Right lobe of liver (tissue), 6 donors: ENCODE results near the gene ABHD2. TPM values are rescaled to one million over a fixed set of nuclear protein-coding genes. Genes with fewer than 3 reads are reported as not detected.
"Not testable (repeated sequence)": the region's sequence is repeated elsewhere in the genome, so short reads cannot be mapped to it uniquely, and the experiment has no call there.

Experiments used
- ATAC-seq, 4 donors: fragments of 200-7000 bp; cut with Tn5 transposase; one replicate each; pipeline ENCODE4 v1.9.1; 2020; ENCODE audit warnings: mild to moderate bottlenecking in 4 of 4, moderate library complexity in 4 of 4
- DNase-seq, 3 donors: peaks; one replicate each; pipeline ENCODE4 v3.0.0-alpha.2; 2020
- H3K27ac ChIP-seq, 3 donors: fragments of 200-600 bp; one replicate each; pipeline ENCODE4 v1.8.0; 2022
- H3K27me3 ChIP-seq, 2 donors: fragments of 200-600 bp; one replicate each; pipeline ENCODE4 v1.8.0; 2022
- H3K36me3 ChIP-seq, 4 donors: fragments of 200-600 bp; sonication (generic) in 1 of 4; one replicate each; pipeline versions ENCODE4 v1.5.1 to v1.8.0; 2017 to 2022; ENCODE audit warnings: control low read depth in 1 of 4
- H3K4me1 ChIP-seq, 4 donors: fragments of 200-600 bp; sonication (generic) in 1 of 4; one replicate each; pipeline versions ENCODE4 v1.5.1 to v1.8.0; 2017 to 2022; ENCODE audit warnings: control low read depth in 1 of 4
- H3K4me3 ChIP-seq, 3 donors: fragments of 200-600 bp; one replicate each; pipeline ENCODE4 v1.8.0; 2022
- H3K9me3 ChIP-seq, 4 donors: fragments of 200-600 bp; sonication (generic) in 1 of 4; one replicate each; pipeline versions ENCODE4 v1.5.1 to v1.8.0; 2017 to 2022; ENCODE audit warnings: control low read depth in 1 of 4
- POLR2A ChIP-seq: fragments of 450-650 bp; IDR thresholded peaks from one replicate; pipeline ENCODE4 v1.6.1; 2017; ENCODE audit warnings: antibody characterized with exemption, mild to moderate bottlenecking
- WGBS: methylation state at CpG from one replicate; pipeline ENCODE4 v1.1.6; 2018; ENCODE audit warnings: low coverage, low lambda C conversion rate; ENCODE audit not compliant: insufficient coverage; ENCODE audit errors: missing lambda C conversion rate; 5-methylcytosine and 5-hydroxymethylcytosine counted together
- intact Hi-C, 2 donors: fragments of 100-400 bp; cut with DNase I; formaldehyde crosslinking; loops; one replicate each; pipeline versions ENCODE4 v1.11.2 to v1.14.1; 2022
- total RNA-seq, 6 experiments: library from RNA; depleted of rRNA in 2 of 6; stranded (reverse); fragments of >200 nt in 2 of 6; fragmentation: NEBNext Ultra II Directional in 3 of 6; extraction: Animal tissue kit (Norgen Biotek cat#: 25700) in 3 of 6; gene quantifications; one replicate each; pipeline versions ENCODE4 v1.1.0 to v1.2.4, GENCODE V29; 2016 to 2023
- TF ChIP-seq, protein P1 (sequence below), 4 donors: fragments of 200-600 bp in 3 of 4; fragments of 450-650 bp in 1 of 4; IDR thresholded peaks; one replicate each; pipeline versions ENCODE4 v1.5.1 to v1.8.0; 2016 to 2022; ENCODE audit warnings: antibody characterized with exemption in 4 of 4, mild to moderate bottlenecking in 2 of 4
- donor health status: DM: no; HTN: yes; CAD: no.
- donor health status: DM: no; HTN: no; CAD: no.
- donor health status: DM: no; HTN: no; CAD: no.
- donor health status: DM: no; HTN: yes; CAD: no.
- donor health status: DM: no; HTN: yes; CAD: no.

Gene ABHD2
- total RNA-seq, 6 experiments from 2014 or later: 136 to 392 (median 315) TPM

DNA sequence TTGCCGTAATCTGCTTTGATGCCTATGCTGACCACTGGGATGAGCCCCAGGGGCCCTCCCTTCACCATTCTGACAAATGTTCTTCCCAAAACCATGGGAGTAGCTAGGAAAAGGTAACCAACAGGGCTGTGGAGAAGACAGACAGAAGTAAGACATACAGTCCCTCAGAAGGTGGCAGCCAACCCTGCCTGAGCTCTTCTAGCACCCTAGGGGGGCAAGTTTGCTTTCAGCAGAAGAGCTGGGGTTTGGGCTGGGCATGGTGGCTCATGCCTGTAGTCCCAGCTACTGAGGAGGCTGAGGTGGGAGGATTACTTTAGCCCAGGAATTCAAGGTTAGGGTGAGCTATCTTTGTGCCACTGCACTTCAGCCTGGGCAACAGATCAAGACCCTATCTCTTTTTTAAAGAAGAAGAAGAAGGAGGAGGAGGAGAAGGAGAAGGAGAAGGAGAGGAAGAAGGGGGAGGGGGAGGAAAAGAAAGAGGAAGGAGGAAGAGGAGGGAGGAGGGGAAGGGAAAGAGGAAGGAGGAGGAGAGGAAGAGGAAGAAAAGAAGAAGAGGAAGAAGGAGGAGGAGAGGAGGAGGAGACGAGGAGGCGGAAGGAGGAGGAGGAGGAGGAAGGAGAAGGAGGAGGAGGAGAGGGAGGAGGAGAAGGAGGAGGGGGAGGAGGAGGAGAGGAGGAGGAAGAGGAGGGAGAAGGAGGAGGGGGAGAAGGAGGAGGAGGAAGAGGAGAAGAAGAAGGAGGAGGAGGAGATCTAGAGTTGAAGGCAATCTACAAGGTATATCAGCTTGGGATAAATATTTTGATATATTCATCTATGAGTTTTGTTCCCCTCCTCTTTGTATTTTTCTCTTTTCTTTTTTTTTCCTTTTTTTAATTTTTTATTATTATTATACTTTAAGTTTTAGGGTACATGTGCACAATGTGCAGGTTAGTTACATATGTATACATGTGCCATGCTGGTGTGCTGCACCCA is 44.9 kb upstream of the ABHD2 start:
- DNase-seq (no peak), ATAC-seq (no peak)
- no peaks in the 10 kb centered on the region for H3K4me1 ChIP-seq
- 59% methylated on average over 3 of the region's 3 CpGs for WGBS
- intact Hi-C loops: no loop called here
- TF ChIP-seq, protein P1, sequence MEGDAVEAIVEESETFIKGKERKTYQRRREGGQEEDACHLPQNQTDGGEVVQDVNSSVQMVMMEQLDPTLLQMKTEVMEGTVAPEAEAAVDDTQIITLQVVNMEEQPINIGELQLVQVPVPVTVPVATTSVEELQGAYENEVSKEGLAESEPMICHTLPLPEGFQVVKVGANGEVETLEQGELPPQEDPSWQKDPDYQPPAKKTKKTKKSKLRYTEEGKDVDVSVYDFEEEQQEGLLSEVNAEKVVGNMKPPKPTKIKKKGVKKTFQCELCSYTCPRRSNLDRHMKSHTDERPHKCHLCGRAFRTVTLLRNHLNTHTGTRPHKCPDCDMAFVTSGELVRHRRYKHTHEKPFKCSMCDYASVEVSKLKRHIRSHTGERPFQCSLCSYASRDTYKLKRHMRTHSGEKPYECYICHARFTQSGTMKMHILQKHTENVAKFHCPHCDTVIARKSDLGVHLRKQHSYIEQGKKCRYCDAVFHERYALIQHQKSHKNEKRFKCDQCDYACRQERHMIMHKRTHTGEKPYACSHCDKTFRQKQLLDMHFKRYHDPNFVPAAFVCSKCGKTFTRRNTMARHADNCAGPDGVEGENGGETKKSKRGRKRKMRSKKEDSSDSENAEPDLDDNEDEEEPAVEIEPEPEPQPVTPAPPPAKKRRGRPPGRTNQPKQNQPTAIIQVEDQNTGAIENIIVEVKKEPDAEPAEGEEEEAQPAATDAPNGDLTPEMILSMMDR (IDR thresholded peaks at IDR 0.05): no peak
- TF ChIP-seq POLR2A: no peak
- H3K36me3 ChIP-seq: no peaks in the 10 kb centered on the region
- no peak overlapping the region for H3K27ac ChIP-seq
- no peak overlapping the region for H3K4me3 ChIP-seq
- no peaks in the 10 kb centered on the region for H3K27me3 ChIP-seq
- H3K9me3 ChIP-seq: no peaks in the 10 kb centered on the region

DNA sequence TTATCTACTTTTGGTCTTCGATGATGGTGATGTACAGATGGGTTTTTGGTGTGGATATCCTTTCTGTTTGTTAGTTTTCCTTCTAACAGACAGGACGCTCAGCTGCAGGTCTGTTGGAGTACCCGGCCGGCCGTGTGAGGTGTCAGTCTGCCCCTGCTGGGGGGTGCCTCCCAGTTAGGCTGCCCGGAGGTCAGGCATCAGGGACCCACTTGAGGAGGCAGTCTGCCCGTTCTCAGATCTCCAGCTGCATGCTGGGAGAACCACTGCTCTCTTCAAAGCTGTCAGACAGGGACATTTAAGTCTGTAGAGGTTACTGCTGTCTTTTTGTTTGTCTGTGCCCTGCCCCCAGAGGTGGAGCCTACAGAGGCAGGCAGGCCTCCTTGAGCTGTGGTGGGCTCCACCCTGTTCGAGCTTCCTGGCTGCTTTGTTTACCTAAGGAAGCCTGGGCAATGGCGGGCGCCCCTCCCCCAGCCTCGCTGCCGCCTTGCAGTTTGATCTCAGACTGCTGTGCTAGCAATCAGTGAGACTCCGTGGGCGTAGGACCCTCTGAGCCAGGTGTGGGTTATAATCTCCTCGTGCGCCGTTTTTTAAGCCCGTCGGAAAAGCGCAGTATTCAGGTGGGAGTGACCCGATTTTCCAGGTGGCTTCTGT is 39.1 kb upstream of the ABHD2 start:
- H3K9me3 ChIP-seq, ATAC-seq, H3K36me3 ChIP-seq, DNase-seq, H3K27ac ChIP-seq, H3K4me3 ChIP-seq, H3K4me1 ChIP-seq, intact Hi-C loops, H3K27me3 ChIP-seq: not testable (repeated sequence)
- 43% methylated on average over 10 of the region's 21 CpGs for WGBS

DNA sequence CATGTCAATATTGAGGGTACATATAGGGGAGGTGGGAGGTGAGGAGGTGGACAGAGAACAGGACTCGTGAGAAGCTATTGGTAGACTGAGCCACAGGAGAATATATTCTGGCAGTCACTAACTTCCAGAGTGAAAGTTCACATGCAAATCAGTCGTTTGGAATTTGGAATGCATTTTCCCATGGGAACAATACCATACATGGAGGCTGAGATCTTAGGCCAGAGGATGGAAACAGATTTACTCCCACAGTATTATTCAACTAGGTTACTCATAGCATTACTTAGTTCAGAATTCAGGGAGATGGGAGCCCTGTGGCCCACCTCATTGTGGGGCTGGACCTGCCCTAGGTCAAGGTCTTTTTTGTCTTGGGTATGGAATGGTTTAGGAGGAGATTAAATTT is 36.4 kb upstream of the ABHD2 start:
- Histone ChIP-seq H3K9me3 (no peaks in the 10 kb centered on the region), H3K27ac (no peak overlapping the region), H3K4me3 (no peak overlapping the region), H3K4me1 (no peaks in the 10 kb centered on the region), H3K27me3 (no peaks in the 10 kb centered on the region), H3K36me3 (no peaks in the 10 kb centered on the region)
- intact Hi-C loops: loop anchor here in 1 of 2 donors (10.0 kb wide), 1 partner anchor 133 kb away; no protein-coding TSS in a partner anchor
- DNase-seq (no peak), ATAC-seq (no peak)
- TF ChIP-seq, protein P1 (IDR thresholded peaks at IDR 0.05): no peak
- TF ChIP-seq POLR2A: no peak
- WGBS: 56% methylated on average over 1 of the region's 2 CpGs

DNA sequence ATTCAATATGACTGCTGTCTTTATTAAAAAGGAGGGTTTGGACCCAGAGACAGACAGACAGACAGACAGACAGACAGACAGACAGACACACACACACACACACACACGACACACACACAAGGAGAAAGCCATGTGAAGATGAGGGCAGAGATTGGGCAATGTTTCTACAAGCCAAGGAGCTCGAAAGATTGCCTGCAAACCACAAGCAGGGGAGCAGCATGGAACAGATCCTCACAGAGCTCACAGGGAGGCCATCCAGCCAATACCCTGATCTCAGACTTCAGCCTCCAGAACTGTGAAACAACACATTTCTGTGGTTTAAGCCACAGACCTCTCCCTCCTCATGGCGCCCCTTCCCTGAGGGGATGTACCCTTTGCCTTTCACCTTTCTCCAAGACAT is 35.8 kb upstream of the ABHD2 start:
- no peak for TF ChIP-seq POLR2A
- TF ChIP-seq, protein P1 (IDR thresholded peaks at IDR 0.05): no peak
- Histone ChIP-seq H3K27me3 (no peaks in the 10 kb centered on the region), H3K4me1 (no peaks in the 10 kb centered on the region), H3K27ac (no peak overlapping the region), H3K9me3 (no peaks in the 10 kb centered on the region), H3K36me3 (no peaks in the 10 kb centered on the region), H3K4me3 (no peak overlapping the region)
- intact Hi-C loops: loop anchor here in 1 of 2 donors (10.0 kb wide), 1 partner anchor 132 kb away; no protein-coding TSS in a partner anchor
- DNase-seq (no peak), ATAC-seq (no peak)
- WGBS: 63% methylated on average over 2 of the region's 3 CpGs

DNA sequence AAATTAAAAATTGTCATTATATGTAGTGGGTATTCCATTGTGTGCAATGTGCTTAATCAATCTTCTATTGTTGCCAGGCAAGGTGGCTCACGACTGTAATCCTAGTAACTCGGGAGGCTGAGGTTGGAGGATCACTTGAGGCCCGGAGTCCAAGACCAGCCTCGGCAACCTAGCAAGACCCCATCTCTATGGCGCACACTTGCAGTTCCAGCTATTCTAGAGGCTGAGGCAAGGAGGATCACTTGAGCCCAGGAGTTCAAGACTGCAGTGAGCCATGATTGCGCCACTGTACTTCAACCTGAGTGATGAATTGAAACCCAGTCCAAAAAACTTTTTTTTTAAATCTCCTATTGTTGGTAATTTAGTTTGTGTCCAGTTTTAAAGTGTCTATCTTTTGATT is 33.4 kb upstream of the ABHD2 start:
- Histone ChIP-seq H3K4me1 (no peaks in the 10 kb centered on the region), H3K27ac (no peak overlapping the region), H3K27me3 (no peaks in the 10 kb centered on the region), H3K4me3 (no peak overlapping the region), H3K36me3 (no peaks in the 10 kb centered on the region), H3K9me3 (no peaks in the 10 kb centered on the region)
- no peak for DNase-seq
- 88% methylated on average over 3 of the region's 6 CpGs for WGBS
- no peak for ATAC-seq
- intact Hi-C loops: loop anchor here (5.0 to 10.0 kb wide), 2 partner anchors 122 to 130 kb away; no protein-coding TSS in a partner anchor
- TF ChIP-seq, protein P1 (IDR thresholded peaks at IDR 0.05): no peak
- no peak for TF ChIP-seq POLR2A
